ENCODE measurements around the gene ACP6. TPM values are rescaled to one million over a fixed set of nuclear protein-coding genes. Genes with fewer than 3 reads are reported as not detected.

The ACP6 gene
- polyA plus RNA-seq, 1 experiment = 14.8 TPM

GRCh38 chr1:147634645-147635044 lies 35.7 kb downstream of the ACP6 start:
- Histone ChIP-seq H3K27me3 (ENCODE audit: control insufficient read depth, insufficient read depth, low read length) (no peaks in the 10 kb centered on the region), H3K4me3 (ENCODE audit: low read depth, low read length) (no peak overlapping the region), H3K36me3 (ENCODE audit: control insufficient read depth, insufficient read depth, low read length) (no peaks in the 10 kb centered on the region)
- DNase-seq (ENCODE audit: low read depth) = no peak
- ChIA-PET POLR2A (no interaction called here), CTCF (interaction anchor here (0.6 to 2.6 kb wide), 3 partner anchors 13 to 361 kb away, joined by 3 to 13 read pairs (median 4); no protein-coding TSS in a partner anchor)
- TF ChIP-seq, protein P1, sequence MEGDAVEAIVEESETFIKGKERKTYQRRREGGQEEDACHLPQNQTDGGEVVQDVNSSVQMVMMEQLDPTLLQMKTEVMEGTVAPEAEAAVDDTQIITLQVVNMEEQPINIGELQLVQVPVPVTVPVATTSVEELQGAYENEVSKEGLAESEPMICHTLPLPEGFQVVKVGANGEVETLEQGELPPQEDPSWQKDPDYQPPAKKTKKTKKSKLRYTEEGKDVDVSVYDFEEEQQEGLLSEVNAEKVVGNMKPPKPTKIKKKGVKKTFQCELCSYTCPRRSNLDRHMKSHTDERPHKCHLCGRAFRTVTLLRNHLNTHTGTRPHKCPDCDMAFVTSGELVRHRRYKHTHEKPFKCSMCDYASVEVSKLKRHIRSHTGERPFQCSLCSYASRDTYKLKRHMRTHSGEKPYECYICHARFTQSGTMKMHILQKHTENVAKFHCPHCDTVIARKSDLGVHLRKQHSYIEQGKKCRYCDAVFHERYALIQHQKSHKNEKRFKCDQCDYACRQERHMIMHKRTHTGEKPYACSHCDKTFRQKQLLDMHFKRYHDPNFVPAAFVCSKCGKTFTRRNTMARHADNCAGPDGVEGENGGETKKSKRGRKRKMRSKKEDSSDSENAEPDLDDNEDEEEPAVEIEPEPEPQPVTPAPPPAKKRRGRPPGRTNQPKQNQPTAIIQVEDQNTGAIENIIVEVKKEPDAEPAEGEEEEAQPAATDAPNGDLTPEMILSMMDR (IDR thresholded peaks at IDR 0.05; ENCODE audit: insufficient read depth, low read depth, low read length) = no peak

- H3K36me3 ChIP-seq (ENCODE audit: control insufficient read depth, insufficient read depth, low read length) = no peaks in the 10 kb centered on the region
- no peak overlapping the region for H3K4me3 ChIP-seq (ENCODE audit: low read depth, low read length)
- ChIA-PET POLR2A (no interaction called here), CTCF (interaction anchor here (2.6 kb wide), 1 partner anchor 137 kb away, joined by 13 read pairs; no protein-coding TSS in a partner anchor)
- DNase-seq (ENCODE audit: low read depth) = no peak
- no peaks in the 10 kb centered on the region for H3K27me3 ChIP-seq (ENCODE audit: control insufficient read depth, insufficient read depth, low read length)
- TF ChIP-seq, protein P1 (IDR thresholded peaks at IDR 0.05; ENCODE audit: insufficient read depth, low read depth, low read length) = no peak
Observed at GRCh38 chr1:147633759-147634158, 36.6 kb downstream of the ACP6 start.

- ChIA-PET CTCF (interaction anchor here (1.5 kb wide), 1 partner anchor 11 kb away, joined by 3 read pairs; no protein-coding TSS in a partner anchor), POLR2A (no interaction called here)
- Histone ChIP-seq H3K27me3 (ENCODE audit: control insufficient read depth, insufficient read depth, low read length) (no peaks in the 10 kb centered on the region), H3K4me3 (ENCODE audit: low read depth, low read length) (no peak overlapping the region), H3K36me3 (ENCODE audit: control insufficient read depth, insufficient read depth, low read length) (no peaks in the 10 kb centered on the region)
- TF ChIP-seq, protein P1 (IDR thresholded peaks at IDR 0.05; ENCODE audit: insufficient read depth, low read depth, low read length) = no peak
- DNase-seq (ENCODE audit: low read depth) = no peak
Observed at GRCh38 chr1:147631839-147632238, 38.5 kb downstream of the ACP6 start.

GRCh38 chr1:147630447-147630846 lies 39.9 kb downstream of the ACP6 start:
- CTCF ChIA-PET = interaction anchor here (0.6 to 1.9 kb wide), 7 partner anchors 9 to 262 kb away, joined by 3 to 6 read pairs (median 4); no protein-coding TSS in a partner anchor
- Histone ChIP-seq H3K36me3 (ENCODE audit: control insufficient read depth, insufficient read depth, low read length) (no peaks in the 10 kb centered on the region), H3K27me3 (ENCODE audit: control insufficient read depth, insufficient read depth, low read length) (no peaks in the 10 kb centered on the region), H3K4me3 (ENCODE audit: low read depth, low read length) (no peak overlapping the region)
- TF ChIP-seq, protein P1 (IDR thresholded peaks at IDR 0.05; ENCODE audit: insufficient read depth, low read depth, low read length) = no peak
- no peak for DNase-seq (ENCODE audit: low read depth)
- POLR2A ChIA-PET = no interaction called here

DNA sequence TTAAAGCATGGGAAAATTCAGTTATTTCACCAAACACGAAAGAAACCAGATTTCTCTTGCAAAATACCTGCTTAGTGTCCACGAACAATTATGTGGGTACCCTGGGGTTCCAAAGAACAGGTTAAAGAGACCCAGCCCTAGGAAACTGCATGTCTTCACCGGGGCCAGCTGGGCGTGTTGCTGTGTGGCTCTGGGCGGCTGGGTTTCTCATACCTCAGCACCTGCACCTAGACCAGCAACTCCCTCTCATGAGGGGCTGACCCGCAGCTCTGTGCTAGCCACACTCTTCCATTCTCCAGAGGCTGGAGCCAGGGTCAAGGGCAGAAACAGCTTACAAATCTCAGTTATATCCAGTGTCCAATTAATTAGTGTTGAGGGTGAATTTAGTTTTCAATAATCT lies 40.3 kb downstream of the ACP6 start:
- H3K36me3 ChIP-seq (ENCODE audit: control insufficient read depth, insufficient read depth, low read length) = no peaks in the 10 kb centered on the region
- CTCF ChIA-PET = interaction anchor here (0.6 to 1.9 kb wide), 7 partner anchors 10 to 262 kb away, joined by 3 to 6 read pairs (median 4); no protein-coding TSS in a partner anchor
- POLR2A ChIA-PET = no interaction called here
- no peak for DNase-seq (ENCODE audit: low read depth)
- H3K4me3 ChIP-seq (ENCODE audit: low read depth, low read length) = no peak overlapping the region
- H3K27me3 ChIP-seq (ENCODE audit: control insufficient read depth, insufficient read depth, low read length) = no peaks in the 10 kb centered on the region
- TF ChIP-seq, protein P1 (IDR thresholded peaks at IDR 0.05; ENCODE audit: insufficient read depth, low read depth, low read length) = no peak

All from BJ (cell line).